ENCODE measurements around the gene NANOS3.
A peak's percentile ranks its signal among the peaks of the same experiment; 100 is the strongest.
"Not testable (repeated sequence)": the region's sequence is repeated elsewhere in the genome, so short reads cannot be mapped to it uniquely, and the experiment has no call there.

NANOS3 gene

GRCh38 chr19:13843104-13843921, 33.6 kb upstream of the NANOS3 start:
- DNase-seq = peak; percentile 26

GRCh38 chr19:13844130-13844631, 32.8 kb upstream of the NANOS3 start:
- DNase-seq = no peak

DNA sequence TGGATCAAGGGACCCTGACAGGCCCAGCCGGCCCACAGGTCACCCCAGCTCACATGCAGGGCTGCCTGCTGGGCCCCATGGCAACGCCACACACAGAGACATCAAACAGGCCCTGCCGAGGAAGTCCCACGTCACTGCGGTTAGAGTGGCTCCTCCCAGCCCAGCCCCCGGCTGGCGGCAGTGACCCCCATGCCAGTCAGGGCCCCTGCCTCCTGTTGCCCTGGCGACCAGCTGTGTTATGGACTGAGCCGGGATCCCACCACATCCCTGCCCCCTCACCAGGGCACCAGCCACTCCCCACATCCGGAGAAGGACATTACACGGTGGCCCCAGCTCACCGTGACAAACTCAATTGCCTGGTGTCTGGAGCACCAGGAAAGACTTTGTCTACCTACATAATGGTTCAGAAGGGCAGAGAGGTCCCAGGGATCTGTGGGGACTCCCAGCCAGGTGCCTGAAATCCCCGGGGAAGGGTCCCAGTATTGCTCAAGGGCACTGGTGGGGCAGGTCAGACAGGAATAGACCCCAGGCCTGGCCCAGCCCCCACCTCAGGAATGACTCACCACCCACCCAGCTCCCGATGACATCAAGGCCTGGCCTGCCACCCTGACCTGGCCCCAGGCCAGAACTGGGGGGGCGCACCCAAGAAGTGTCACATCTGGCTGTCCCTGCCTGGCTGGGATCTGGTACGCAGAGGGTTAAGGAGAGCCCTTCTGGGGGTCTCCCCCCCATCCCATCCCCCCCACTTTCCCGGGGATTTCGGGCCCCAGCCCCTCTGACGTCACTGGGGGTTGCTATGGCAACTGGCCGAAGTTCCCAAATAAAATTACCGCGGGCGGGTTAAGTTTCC, 30.2 kb upstream of the NANOS3 start:
- peak; percentile 85 for DNase-seq

GRCh38 chr19:13847407-13848339, 29.3 kb upstream of the NANOS3 start:
- DNase-seq = peak; percentile 78

DNA sequence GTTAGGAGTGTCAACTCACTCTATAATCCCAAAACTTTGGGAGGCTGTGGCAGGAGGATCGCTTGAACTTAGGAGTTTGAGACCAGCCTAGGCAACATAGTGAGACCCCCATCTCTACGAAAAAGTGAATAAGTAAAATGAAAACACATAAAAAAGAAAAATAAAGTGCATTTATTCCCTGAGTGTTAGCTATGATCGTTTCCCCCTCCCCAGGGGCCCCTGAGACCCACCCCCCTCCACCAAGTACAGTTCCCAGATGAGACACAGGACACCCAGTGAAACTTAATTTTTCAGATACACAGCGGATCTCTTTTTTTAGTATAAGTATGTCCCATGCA, 28.6 kb upstream of the NANOS3 start:
- no peak for DNase-seq

DNA sequence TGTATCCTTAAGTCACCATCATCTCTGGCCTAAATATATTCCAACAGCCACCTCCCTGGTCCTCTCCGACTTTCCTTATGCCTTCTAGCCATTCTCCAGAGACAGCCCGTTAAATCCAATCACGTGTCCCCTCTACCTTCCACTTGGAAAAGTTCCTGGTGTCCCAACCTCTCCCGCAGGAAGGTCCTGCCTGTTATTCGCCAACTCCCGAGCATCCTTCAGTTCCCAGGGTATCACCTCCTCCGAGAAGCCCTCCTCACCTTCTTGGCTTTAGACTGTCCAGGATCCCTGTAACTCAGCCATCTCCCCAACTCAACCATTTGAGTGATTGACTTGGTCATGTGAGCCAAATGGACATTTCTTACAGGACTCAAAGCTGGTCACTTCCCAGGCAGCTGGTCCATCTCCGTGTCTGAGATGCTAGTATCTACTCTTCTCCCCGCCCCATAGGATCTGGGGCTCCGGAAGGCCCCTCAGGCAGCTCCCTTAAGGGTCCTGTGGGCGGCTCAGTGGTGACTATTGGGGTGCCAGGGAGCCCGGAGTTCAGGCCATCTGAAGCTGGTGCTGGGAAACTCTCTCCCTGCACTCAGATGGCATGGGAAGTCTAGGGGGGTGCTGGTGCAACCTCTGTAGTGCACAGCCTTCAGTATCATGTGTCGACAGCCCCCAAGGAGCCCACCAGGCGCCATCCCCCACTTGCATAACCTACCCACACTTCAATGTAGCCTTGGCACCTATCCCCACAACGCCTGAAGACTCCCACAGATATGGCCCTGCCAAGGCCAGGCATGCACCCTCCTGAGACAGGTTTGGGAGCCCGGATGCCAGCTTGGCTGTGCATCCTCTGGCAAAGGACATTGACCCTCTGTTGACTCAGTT, 27.9 kb upstream of the NANOS3 start:
- no peak for DNase-seq

GRCh38 chr19:13849991-13850909, 26.7 kb upstream of the NANOS3 start:
- DNase-seq = peak; percentile 50

DNA sequence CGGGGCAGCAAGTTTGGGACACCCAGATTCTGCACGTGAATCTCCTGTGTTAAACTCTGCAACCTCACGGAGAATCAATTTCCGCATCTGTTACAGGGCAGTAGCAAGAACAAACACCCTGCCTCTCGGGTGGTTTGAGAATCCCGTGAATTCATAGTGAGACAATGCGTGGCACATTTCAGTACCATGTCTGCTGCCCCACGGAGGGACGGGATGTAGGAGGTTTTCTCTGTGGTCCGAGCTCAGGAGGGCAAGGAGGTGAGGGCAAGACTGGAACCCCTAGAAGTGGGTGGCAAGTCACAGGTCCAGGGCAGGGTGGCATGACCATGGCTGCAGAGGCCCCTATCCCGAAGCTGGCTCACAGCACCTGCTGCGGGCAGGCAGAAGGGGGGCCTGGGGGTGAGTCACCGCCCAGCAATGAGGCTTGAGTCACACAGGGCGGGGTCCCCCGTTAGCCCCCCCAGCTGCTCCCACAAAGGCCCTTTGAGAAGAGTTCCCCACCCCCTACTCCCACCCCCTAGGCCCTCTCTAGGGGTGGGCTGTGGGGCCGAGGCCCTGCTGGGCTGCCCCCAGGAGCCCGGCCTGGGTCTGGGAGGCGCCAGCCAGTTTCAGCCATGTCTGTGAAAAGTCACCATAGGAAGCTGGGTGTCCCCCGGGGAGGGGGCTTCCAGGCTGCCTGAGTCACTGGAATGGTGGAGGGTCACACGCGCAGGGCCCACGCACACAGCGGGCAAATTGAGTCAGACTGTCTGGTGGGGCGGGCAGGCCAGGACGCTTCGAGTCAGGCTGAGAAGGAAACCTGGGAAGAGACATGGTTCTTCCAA, 25.8 kb upstream of the NANOS3 start:
- DNase-seq = no peak

DNA sequence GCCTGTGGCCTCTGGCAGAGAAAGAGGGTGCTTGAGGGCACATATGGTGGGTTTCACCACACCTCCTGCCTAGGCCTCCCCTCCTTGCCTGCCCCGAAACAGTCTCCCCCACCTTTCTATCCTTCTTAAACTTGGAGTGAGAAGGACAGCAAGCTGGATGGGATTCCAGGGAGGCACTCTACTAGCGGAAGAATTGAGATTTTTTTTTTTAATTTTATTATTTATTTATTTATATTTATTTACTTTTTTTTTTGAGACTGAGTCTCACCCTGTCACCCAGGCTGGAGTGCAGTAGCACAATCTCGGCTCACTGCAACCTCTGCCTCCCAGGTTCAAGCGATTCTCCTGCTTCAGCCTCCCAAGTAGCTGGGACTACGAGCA, 25.2 kb upstream of the NANOS3 start:
- not testable (repeated sequence) for DNase-seq

- DNase-seq = not testable (repeated sequence)
These were observed 24.7 kb upstream of the NANOS3 start for GRCh38 chr19:13852171-13852707.

- no peak for DNase-seq
These were observed 20.4 kb upstream of the NANOS3 start for GRCh38 chr19:13856497-13856896.

DNA sequence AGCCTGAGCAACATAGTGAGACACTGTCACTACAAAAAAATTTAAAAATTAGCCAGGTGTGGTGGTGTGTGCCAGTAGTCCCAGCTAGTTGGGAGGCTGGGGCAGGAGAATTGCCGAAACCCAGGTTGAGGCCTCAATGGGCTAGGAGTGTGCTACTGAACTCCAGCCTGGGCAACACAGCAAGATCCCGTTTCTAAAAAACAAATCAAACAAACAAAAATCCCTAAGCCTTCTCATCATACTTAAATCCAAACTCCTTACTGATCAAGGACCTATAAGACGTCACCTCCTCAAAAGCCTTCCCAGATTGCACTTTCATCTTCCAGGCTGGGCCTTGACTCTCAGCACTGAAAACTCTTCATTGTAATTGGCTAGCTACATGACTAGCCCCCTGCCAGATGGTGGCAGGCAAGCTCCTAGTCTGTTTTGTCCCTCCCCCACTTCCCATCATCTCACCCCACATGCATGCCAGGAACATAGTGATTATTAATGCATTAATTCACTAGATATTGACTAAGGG, 17.5 kb upstream of the NANOS3 start:
- no peak for DNase-seq

GRCh38 chr19:13860679-13861391, 16.1 kb upstream of the NANOS3 start:
- no peak for DNase-seq

GRCh38 chr19:13861392-13861713, 15.6 kb upstream of the NANOS3 start:
- DNase-seq = no peak

DNA sequence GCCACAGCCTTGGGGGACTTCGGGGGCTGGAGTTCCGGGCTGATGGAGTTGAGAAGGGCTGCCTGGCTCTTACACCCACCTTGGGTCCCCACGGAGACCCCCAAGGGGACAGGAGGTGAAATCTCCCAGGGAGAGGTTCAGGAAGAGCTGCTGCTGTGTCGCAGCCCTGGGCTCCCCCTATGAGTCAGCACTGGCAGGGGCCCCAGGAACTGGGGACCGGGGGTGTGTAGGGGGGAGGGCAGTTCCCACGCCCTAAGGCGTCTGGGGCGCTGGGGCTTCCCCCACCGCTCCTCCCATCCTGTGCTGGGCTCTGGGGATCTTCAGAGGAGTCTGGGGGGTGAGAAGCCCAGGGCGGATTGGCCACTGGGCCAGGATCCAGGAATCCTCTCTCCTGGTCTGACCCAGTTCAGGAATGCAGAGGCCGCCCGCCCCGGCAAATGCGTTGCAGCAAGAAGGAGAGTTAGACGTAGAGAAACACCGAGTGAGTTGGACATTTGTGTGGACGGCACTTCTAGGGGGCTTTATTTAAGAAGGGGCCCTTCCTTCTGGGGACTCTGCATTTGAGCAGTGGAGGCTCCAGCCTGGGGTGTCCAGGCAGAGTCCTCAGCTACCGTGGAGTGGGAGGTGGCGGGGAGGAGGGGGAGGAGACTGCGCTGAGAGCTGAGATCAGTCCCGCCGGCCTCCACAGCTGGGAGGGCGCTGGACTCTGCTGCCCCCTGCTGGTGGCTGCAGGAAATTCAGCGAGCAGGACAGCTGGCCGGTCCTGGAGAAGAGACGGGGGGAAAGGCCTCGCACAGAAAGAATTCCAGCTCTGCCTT, 15.0 kb upstream of the NANOS3 start:
- DNase-seq = peak; percentile 71

DNA sequence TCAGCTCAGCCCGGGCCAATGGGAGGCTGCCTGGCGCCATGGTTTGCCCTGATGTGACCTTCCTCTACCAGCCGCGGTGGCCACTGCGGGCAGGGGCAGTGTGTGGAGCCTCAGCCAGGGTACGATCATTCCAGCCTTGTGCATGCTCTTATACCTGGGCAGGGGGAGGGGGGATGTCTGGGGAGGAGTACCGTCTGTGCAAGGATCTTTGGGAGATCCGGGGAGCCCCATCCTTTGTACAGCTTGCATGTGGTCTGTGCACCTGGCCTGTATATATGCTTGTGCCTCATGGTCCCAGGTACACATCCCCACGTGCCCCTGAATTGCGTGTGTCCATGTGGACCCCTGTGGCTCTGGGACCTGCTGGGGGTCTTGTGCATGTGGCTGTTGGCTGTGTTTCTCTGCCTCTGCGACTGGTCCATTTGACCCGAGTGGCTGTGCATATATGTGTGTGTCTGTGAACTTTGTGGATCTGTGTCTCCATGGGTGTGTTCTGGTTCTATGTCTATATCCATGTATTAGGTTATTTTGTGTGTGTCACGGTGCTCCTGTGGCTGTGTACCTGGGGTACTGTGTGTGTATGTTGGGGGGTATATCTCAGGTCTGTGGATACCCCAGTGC, 12.8 kb upstream of the NANOS3 start:
- DNase-seq = no peak
